Breast epithelium (tissue), 3 donors: ENCODE data around the gene TATDN2.

ENCODE experiments used
- CTCF ChIP-seq, 3 donors: fragments of 450-650 bp; IDR thresholded peaks; one replicate each; pipeline ENCODE4 v1.5.1; 2016 to 2017; ENCODE audit warnings: antibody characterized with exemption in 3 of 3, mild to moderate bottlenecking in 3 of 3, moderate library complexity in 3 of 3
- POLR2A ChIP-seq: fragments of 450-650 bp; IDR thresholded peaks from one replicate; pipeline ENCODE4 v1.6.1; 2016; ENCODE audit warnings: antibody characterized with exemption, mild to moderate bottlenecking, moderate library complexity
- POLR2AphosphoS5 ChIP-seq, 3 donors: sonication (generic); formaldehyde crosslinking; IDR thresholded peaks; one replicate each; pipeline ENCODE4 v1.6.1; 2017; ENCODE audit warnings: antibody characterized with exemption in 3 of 3

- TF ChIP-seq CTCF (IDR thresholded peaks at IDR 0.05), result no peak
- TF ChIP-seq POLR2A, result no peak
- no peak for TF ChIP-seq POLR2AphosphoS5 (IDR thresholded peaks at IDR 0.05)
Measured at GRCh38 chr3:10272977-10273376, 24.7 kb downstream of the TATDN2 start.
